K562 (cell line): ENCODE measurements around the gene C18orf63. TPM values are rescaled to one million over a fixed set of nuclear protein-coding genes. Genes with fewer than 3 reads are reported as not detected.

Experiments used
- ATAC-seq: fragments of 200-7000 bp; cut with Tn5 transposase; 3 replicates; pipeline ENCODE4 v1.9.1; 2020; ENCODE audit warnings: moderate library complexity
- BruUV-seq: library from RNA; stranded (reverse); fragments of 400-500 nt; replicated peaks from 2 replicates; lab custom pipeline; 2021; lab: Mats Ljungman, UMichigan
- CTCF ChIA-PET: fragments of 300-600 bp; formaldehyde crosslinking; extraction: SDS; loops from one replicate; lab custom pipeline; 2021; ENCODE audit warnings: low intra/inter-chr PET ratio; lab: Yijun Ruan, JAX
- POLR2A ChIA-PET: fragments of 300-600, 350-650 bp; sonication (Branson Sonifier 250); formaldehyde crosslinking; extraction: SDS; loops from one replicate; lab custom pipeline; 2021; ENCODE audit warnings: antibody characterized with exemption, inconsistent platforms; lab: Yijun Ruan, JAX
- DNase-seq, 4 experiments: peaks; one replicate each; pipeline versions ENCODE4 v3.0.0 to v3.0.0-alpha.2; 2011 to 2018; ENCODE audit warnings: low spot score in 3 of 4, mixed read lengths in 3 of 4; ENCODE audit errors: extremely low read depth in 1 of 4
- FAIRE-seq: peaks from 2 replicates; lab custom pipeline; 2011; peaks lifted over from hg19 to GRCh38; lab: Jason Lieb, UNC
- H2AFZ ChIP-seq: 2 replicates; pipeline ENCODE4 v1.6.0; 2011; ENCODE audit warnings: low read depth, low read length, control low read depth, inconsistent platforms
- H3K27ac ChIP-seq: fragments of 200-600 bp; 3 replicates; pipeline ENCODE4 v1.8.0; 2011; ENCODE audit warnings: low read depth, mild to moderate bottlenecking, control low read depth, inconsistent platforms, low read length, moderate library complexity, mixed read lengths; ENCODE audit errors: extremely low read depth
- H3K27me3 ChIP-seq, 2 experiments: fragments of 300-600 bp in 1 of 2; 2 replicates in 1 of 2; 3 replicates in 1 of 2; pipeline versions ENCODE4 v1.6.0 to v1.8.0; 2011; ENCODE audit warnings: inconsistent platforms in 2 of 2, low read length in 2 of 2, mild to moderate bottlenecking in 1 of 2, mixed read lengths in 1 of 2, moderate library complexity in 1 of 2; ENCODE audit not compliant: control insufficient read depth in 2 of 2, insufficient read depth in 2 of 2
- H3K36me3 ChIP-seq: fragments of 300-600 bp; 3 replicates; pipeline ENCODE4 v1.8.0; 2011; ENCODE audit warnings: mild to moderate bottlenecking, low read length, inconsistent platforms; ENCODE audit not compliant: control insufficient read depth, insufficient read depth
- H3K4me1 ChIP-seq, 2 experiments: fragments of 200-600 bp in 1 of 2; replicated peaks in 1 of 2; 2 replicates in 1 of 2; 3 replicates in 1 of 2; pipeline versions ENCODE4 v1.5.1 to v1.8.0; 2011; ENCODE audit warnings: inconsistent platforms in 2 of 2, low read length in 2 of 2, mild to moderate bottlenecking in 1 of 2, mixed read lengths in 1 of 2, moderate library complexity in 1 of 2; ENCODE audit not compliant: control insufficient read depth in 2 of 2, insufficient read depth in 2 of 2
- H3K4me2 ChIP-seq: 2 replicates; pipeline ENCODE4 v1.6.1; 2011; ENCODE audit warnings: low read length, control low read depth, inconsistent platforms, mixed read lengths; ENCODE audit not compliant: insufficient read depth
- H3K4me3 ChIP-seq: fragments of 200-600 bp; sonication (generic), shearing (Covaris generic); 2 replicates; pipeline ENCODE4 v1.5.1; 2016; ENCODE audit warnings: control low read depth, inconsistent platforms
- H3K79me2 ChIP-seq: fragments of 200-600 bp; 3 replicates; pipeline ENCODE4 v1.8.0; 2011; ENCODE audit warnings: low read length, inconsistent platforms; ENCODE audit not compliant: control insufficient read depth, insufficient read depth
- H3K9ac ChIP-seq, 2 experiments: 2 replicates each; pipeline versions ENCODE4 v1.6.0 to v1.6.1; 2011; ENCODE audit warnings: low read depth in 2 of 2, low read length in 2 of 2, control low read depth in 1 of 2, inconsistent platforms in 1 of 2, mild to moderate bottlenecking in 1 of 2, mixed read lengths in 1 of 2; ENCODE audit not compliant: insufficient read depth in 1 of 2
- H3K9me1 ChIP-seq: one replicate; pipeline ENCODE4 v1.6.0; 2011; ENCODE audit warnings: inconsistent platforms, mild to moderate bottlenecking, low read length, moderate library complexity; ENCODE audit not compliant: control insufficient read depth, insufficient read depth
- H3K9me3 ChIP-seq: replicated peaks from 2 replicates; pipeline ENCODE4 v1.5.1; 2011; ENCODE audit warnings: low read depth, low read length, inconsistent platforms; ENCODE audit not compliant: control insufficient read depth, insufficient read depth
- H4K20me1 ChIP-seq: replicated peaks from 2 replicates; pipeline ENCODE4 v1.6.1; 2011; ENCODE audit warnings: low read length, inconsistent platforms, mixed read lengths; ENCODE audit not compliant: control insufficient read depth, insufficient read depth
- BCOR ChIP-seq: fragments of 450-650 bp; IDR thresholded peaks from 2 replicates; pipeline ENCODE4 v1.6.1; 2016
- ETV5 ChIP-seq: sonication (generic); formaldehyde crosslinking; IDR thresholded peaks from 2 replicates; pipeline ENCODE4 v1.4.0; 2020; ENCODE audit warnings: low read depth, mild to moderate bottlenecking, missing genetic modification reagents
- FOSL1 ChIP-seq: fragments of 200-800 bp; sonication (Bioruptor generic); conservative IDR thresholded peaks from 2 replicates; pipeline ENCODE4 v1.6.1; 2016; ENCODE audit warnings: missing genetic modification characterization, missing compliant biosample characterization
- MAFG ChIP-seq: fragments of 450-650 bp; conservative IDR thresholded peaks from 2 replicates; pipeline ENCODE4 v1.6.1; 2016; ENCODE audit warnings: missing genetic modification characterization, missing compliant biosample characterization
- XRCC3 ChIP-seq: fragments of 450-650 bp; IDR thresholded peaks from 2 replicates; pipeline ENCODE4 v1.6.1; 2017; ENCODE audit warnings: mild to moderate bottlenecking, moderate library complexity
- ZNF354B ChIP-seq: fragments of 250-450 bp; sonication (Bioruptor Pico); IDR thresholded peaks from 2 replicates; pipeline ENCODE4 v1.4.0; 2020
- ZNF444 ChIP-seq: fragments of 250-450 bp; sonication (Bioruptor Pico); IDR thresholded peaks from 2 replicates; pipeline ENCODE4 v1.4.0; 2020; ENCODE audit warnings: mild to moderate bottlenecking, moderate library complexity
- WGBS: fragments of 100-300 bp; shearing (Covaris generic); methylation state at CpG from one replicate; pipeline ENCODE4 v1.1.6; 2016; ENCODE audit warnings: low coverage, mixed read lengths; ENCODE audit not compliant: insufficient coverage; ENCODE audit errors: missing lambda C conversion rate; 5-methylcytosine and 5-hydroxymethylcytosine counted together
- in situ Hi-C: fragments of 300-500 bp; cut with MboI; formaldehyde crosslinking; loops from 4 replicates; pipeline ENCODE4 v1.15.0; 2018; ENCODE audit warnings: inconsistent platforms, mixed read lengths
- intact Hi-C: fragments of 100-400 bp; cut with micrococcal nuclease; formaldehyde crosslinking; loops from 2 replicates; pipeline ENCODE4 v1.14.2; 2022
- polyA plus RNA-seq, 8 experiments: library from polyadenylated mRNA; depleted of rRNA in 4 of 8; stranded (reverse) in 5 of 8; unstranded in 3 of 8; fragments of >200 nt; fragmentation: Nextera tagmentation in 2 of 8; fragmentation: Illumina TruSeq in 1 of 8; extraction: Ambion mirVana in 2 of 8; extraction: Trizol in 1 of 8; gene quantifications; 2 replicates each; pipeline versions ENCODE4 v1.2.1 to v1.2.3, GENCODE V29; 2011 to 2014; ENCODE audit warnings: inconsistent platforms in 1 of 8, missing spikeins in 1 of 8
- total RNA-seq, 7 experiments: library from RNA; depleted of rRNA in 6 of 7; stranded (reverse); fragments of >200 nt in 6 of 7; fragmentation: Illumina TruSeq in 2 of 7; extraction: Trizol in 2 of 7; gene quantifications; 2 replicates each; pipeline versions ENCODE4 v1.2.1 to v1.2.3, GENCODE V29; 2011 to 2021; ENCODE audit warnings: low replicate concordance in 1 of 7

C18orf63 gene
- total and polyA plus RNA-seq, 9 of the 15 experiments (the other 6 are each of a cell fraction or from before 2014, with no cell fraction given): not detected

- in situ Hi-C loops: no loop called here
- ChIA-PET POLR2A (interaction anchor here (0.7 kb wide), 2 partner anchors 11 to 79 kb away, joined by 3 read pairs; no protein-coding TSS in a partner anchor), CTCF (no interaction called here)
- Histone ChIP-seq H2AFZ (no peak overlapping the region), H3K36me3 (no peaks in the 10 kb centered on the region), H3K9me1 (no peaks in the 10 kb centered on the region), H3K9ac (no peak overlapping the region), H3K79me2 (no peaks in the 10 kb centered on the region; the same call in 2 of the 3 replicates), H3K4me2 (no peak overlapping the region), H3K27ac (no peak overlapping the region), H3K4me1 (peaks cover 0 to 2% of the 10 kb centered on the region in 2 experiments; a peak in 2 of 5 replicates), H4K20me1 (no peaks in the 10 kb centered on the region), H3K4me3 (no peak overlapping the region), H3K9me3 (no peaks in the 10 kb centered on the region), H3K27me3 (no peaks in the 10 kb centered on the region)
- intact Hi-C loops: no loop called here
- WGBS: 25% methylated on average over 9 of the region's 11 CpGs
- DNase-seq (no peak), FAIRE-seq (no peak), ATAC-seq (no peak)
- TF ChIP-seq ETV5 (no peak), ZNF354B (CRISPR knock-in tag) (no peak), XRCC3 (no peak), MAFG (tag) (no peak), FOSL1 (tag) (no peak), BCOR (no peak), ZNF444 (CRISPR knock-in tag) (no peak)
- no TSS peak for BruUV-seq
Observed at GRCh38 chr18:74284191-74284979, 31.3 kb upstream of the C18orf63 start.
